Epithelial cell of proximal tubule (primary cell): Measurements from ENCODE around the gene IQCC. TPM values are rescaled to one million over a fixed set of nuclear protein-coding genes. Genes with fewer than 3 reads are reported as not detected.

Source experiments
- DNase-seq: peaks from one replicate; pipeline ENCODE4 v3.0.0-alpha.2; 2011; ENCODE audit warnings: low read depth
- H3K4me3 ChIP-seq: 2 replicates; pipeline ENCODE4 v1.5.1; 2011; ENCODE audit warnings: low read depth, mild to moderate bottlenecking, low read length
- CTCF ChIP-seq: conservative IDR thresholded peaks from 2 replicates; pipeline ENCODE4 v1.5.1; 2012; ENCODE audit warnings: low read depth, mild to moderate bottlenecking, low read length
- total RNA-seq: library from RNA; depleted of rRNA; stranded (reverse); fragments of >200 nt; gene quantifications from 2 replicates; pipeline ENCODE4 v1.2.3, GENCODE V29; 2015

The IQCC gene
- total RNA-seq, 1 donor from 2014 or later, result 4.6 TPM

GRCh38 chr1:32240140-32240951, 34.9 kb downstream of the IQCC start:
- DNase-seq, result no peak
- H3K4me3 ChIP-seq, result peak overlapping the region; percentile 61
- peak; percentile 15 for TF ChIP-seq CTCF

- no peak for TF ChIP-seq CTCF
- no peak for DNase-seq
- H3K4me3 ChIP-seq, result peak overlapping the region; percentile 61
Measured at GRCh38 chr1:32241001-32241763, 35.7 kb downstream of the IQCC start.

GRCh38 chr1:32242341-32242851, 36.9 kb downstream of the IQCC start:
- TF ChIP-seq CTCF, result no peak
- no peak for DNase-seq
- H3K4me3 ChIP-seq, result no peak overlapping the region

- no peak for TF ChIP-seq CTCF
- DNase-seq, result no peak
- no peak within 1 kb of the TSS for H3K4me3 ChIP-seq
Measured at GRCh38 chr1:32246888-32247273, 41.4 kb downstream of the IQCC start, which contains the start of gene FAM167B. TSS of gene FAM167B (plus strand) at chr1:32247222. CDS start at chr1:32247422, 200 bp downstream.

GRCh38 chr1:32247452-32247851, 42.0 kb downstream of the IQCC start:
- TF ChIP-seq CTCF, result no peak
- no peak overlapping the region for H3K4me3 ChIP-seq
- no peak for DNase-seq

GRCh38 chr1:32247983-32248889, 42.8 kb downstream of the IQCC start:
- no peak overlapping the region for H3K4me3 ChIP-seq
- DNase-seq, result no peak
- TF ChIP-seq CTCF, result peak; percentile 78
